Hepatocyte (in vitro differentiated cells): ENCODE data around the gene ZNF205. TPM values are rescaled to one million over a fixed set of nuclear protein-coding genes. Genes with fewer than 3 reads are reported as not detected.

ENCODE experiments used
- DNase-seq: peaks from one replicate; pipeline ENCODE4 v3.0.0-alpha.2; 2016; ENCODE audit warnings: low spot score
- H2AFZ ChIP-seq: fragments of 200-600 bp; sonication (generic); 2 replicates; pipeline ENCODE4 v1.6.0; 2016; ENCODE audit warnings: antibody characterized with exemption, mild to moderate bottlenecking
- H3K27ac ChIP-seq: fragments of 200-600 bp; sonication (generic); 2 replicates; pipeline ENCODE4 v1.5.1; 2016; ENCODE audit warnings: mild to moderate bottlenecking
- H3K27me3 ChIP-seq: fragments of 200-600 bp; sonication (generic); 2 replicates; pipeline ENCODE4 v1.6.1; 2016
- H3K36me3 ChIP-seq: fragments of 200-600 bp; sonication (generic); replicated peaks from 2 replicates; pipeline ENCODE4 v1.5.1; 2016; ENCODE audit warnings: low read depth; ENCODE audit not compliant: insufficient read depth
- H3K4me1 ChIP-seq: fragments of 200-600 bp; sonication (generic); 2 replicates; pipeline ENCODE4 v1.5.1; 2016; ENCODE audit warnings: mild to moderate bottlenecking, moderate library complexity; ENCODE audit not compliant: insufficient read depth
- H3K4me2 ChIP-seq: fragments of 200-600 bp; sonication (generic); 2 replicates; pipeline ENCODE4 v1.6.0; 2016
- H3K4me3 ChIP-seq: fragments of 200-600 bp; sonication (generic); 2 replicates; pipeline ENCODE4 v1.5.1; 2016; ENCODE audit warnings: mild to moderate bottlenecking
- H3K79me2 ChIP-seq: fragments of 200-600 bp; sonication (generic); 2 replicates; pipeline ENCODE4 v1.6.0; 2017; ENCODE audit warnings: mild to moderate bottlenecking
- H3K9me2 ChIP-seq: fragments of 200-600 bp; sonication (generic); replicated peaks from 2 replicates; pipeline ENCODE4 v1.6.0; 2017; ENCODE audit warnings: mild to moderate bottlenecking; ENCODE audit not compliant: insufficient read depth
- H3K9me3 ChIP-seq: fragments of 200-600 bp; sonication (generic); 2 replicates; pipeline ENCODE4 v1.5.1; 2016; ENCODE audit warnings: low read depth, mild to moderate bottlenecking
- H4K20me1 ChIP-seq: fragments of 200-600 bp; sonication (generic); 2 replicates; pipeline ENCODE4 v1.6.0; 2016; ENCODE audit warnings: mild to moderate bottlenecking; ENCODE audit not compliant: insufficient read depth, poor library complexity, severe bottlenecking
- EZH2 ChIP-seq: fragments of 200-600 bp; sonication (generic); IDR thresholded peaks from 2 replicates; pipeline ENCODE4 v1.6.1; 2016; ENCODE audit warnings: antibody characterized with exemption, mild to moderate bottlenecking, borderline replicate concordance
- EZH2phosphoT487 ChIP-seq: fragments of 200-600 bp; sonication (generic); IDR thresholded peaks from one replicate; pipeline ENCODE4 v1.6.1; 2018; ENCODE audit warnings: antibody characterized with exemption, mild to moderate bottlenecking, low read depth, moderate library complexity; ENCODE audit not compliant: unreplicated experiment, severe bottlenecking
- WGBS: methylation state at CpG from one replicate; pipeline ENCODE4 v1.1.6; 2016; ENCODE audit warnings: low lambda C conversion rate; ENCODE audit errors: missing lambda C conversion rate; 5-methylcytosine and 5-hydroxymethylcytosine counted together
- polyA plus RNA-seq: library from polyadenylated mRNA; unstranded; fragments of >200 nt; fragmentation: Nextera tagmentation; extraction: Ambion mirVana; gene quantifications from 2 replicates; pipeline ENCODE4 v1.2.1, GENCODE V29; 2016
- total RNA-seq: library from RNA; depleted of rRNA; stranded (reverse); fragments of >200 nt; gene quantifications from 2 replicates; pipeline ENCODE4 v1.2.3, GENCODE V29; 2014
- TF ChIP-seq, protein P1 (sequence below): fragments of 200-600 bp; sonication (generic); IDR thresholded peaks from 2 replicates; pipeline ENCODE4 v1.5.1; 2016; ENCODE audit warnings: antibody characterized with exemption, mild to moderate bottlenecking; ENCODE audit not compliant: poor library complexity

The ZNF205 gene
- total and polyA plus RNA-seq, 2 experiments from 2014 or later = 12.3 to 12.6 TPM

DNA sequence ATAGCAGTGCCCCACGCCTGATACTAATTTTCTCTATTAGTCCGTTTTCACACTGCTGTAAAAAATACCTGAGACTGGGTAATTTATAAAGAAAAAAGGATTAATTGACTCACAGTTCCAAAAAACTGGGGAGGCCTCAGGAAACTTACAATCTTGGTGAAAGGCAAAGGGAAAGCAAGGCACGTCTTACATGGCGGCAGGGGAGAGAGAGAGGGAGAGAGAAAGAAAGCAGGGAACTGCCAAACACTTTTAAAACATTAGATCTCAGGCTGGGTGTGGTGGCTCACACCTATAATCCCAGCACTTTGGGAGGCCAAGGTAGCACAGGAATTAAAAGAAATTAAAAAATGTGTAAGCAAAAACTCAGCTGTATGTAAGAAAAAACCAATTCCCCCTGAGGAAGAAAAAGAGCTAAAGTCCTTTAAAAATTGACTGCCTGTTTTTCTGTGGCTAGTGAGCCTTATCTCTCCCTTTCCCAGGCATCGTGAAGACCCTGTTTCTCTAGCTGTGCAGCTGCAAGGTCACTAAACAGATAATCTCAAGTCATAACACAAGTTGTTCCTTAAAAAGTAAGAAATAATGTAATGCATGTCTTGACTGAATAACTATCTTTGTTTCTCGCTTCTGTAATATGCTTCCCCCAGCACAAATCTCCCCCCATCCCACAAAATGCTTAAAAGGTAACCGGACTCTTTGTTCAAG lies 27.3 kb upstream of the ZNF205 start:
- TF ChIP-seq, protein P1, sequence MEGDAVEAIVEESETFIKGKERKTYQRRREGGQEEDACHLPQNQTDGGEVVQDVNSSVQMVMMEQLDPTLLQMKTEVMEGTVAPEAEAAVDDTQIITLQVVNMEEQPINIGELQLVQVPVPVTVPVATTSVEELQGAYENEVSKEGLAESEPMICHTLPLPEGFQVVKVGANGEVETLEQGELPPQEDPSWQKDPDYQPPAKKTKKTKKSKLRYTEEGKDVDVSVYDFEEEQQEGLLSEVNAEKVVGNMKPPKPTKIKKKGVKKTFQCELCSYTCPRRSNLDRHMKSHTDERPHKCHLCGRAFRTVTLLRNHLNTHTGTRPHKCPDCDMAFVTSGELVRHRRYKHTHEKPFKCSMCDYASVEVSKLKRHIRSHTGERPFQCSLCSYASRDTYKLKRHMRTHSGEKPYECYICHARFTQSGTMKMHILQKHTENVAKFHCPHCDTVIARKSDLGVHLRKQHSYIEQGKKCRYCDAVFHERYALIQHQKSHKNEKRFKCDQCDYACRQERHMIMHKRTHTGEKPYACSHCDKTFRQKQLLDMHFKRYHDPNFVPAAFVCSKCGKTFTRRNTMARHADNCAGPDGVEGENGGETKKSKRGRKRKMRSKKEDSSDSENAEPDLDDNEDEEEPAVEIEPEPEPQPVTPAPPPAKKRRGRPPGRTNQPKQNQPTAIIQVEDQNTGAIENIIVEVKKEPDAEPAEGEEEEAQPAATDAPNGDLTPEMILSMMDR = no peak
- no peak for TF ChIP-seq EZH2
- TF ChIP-seq EZH2phosphoT487 = no peak

DNA sequence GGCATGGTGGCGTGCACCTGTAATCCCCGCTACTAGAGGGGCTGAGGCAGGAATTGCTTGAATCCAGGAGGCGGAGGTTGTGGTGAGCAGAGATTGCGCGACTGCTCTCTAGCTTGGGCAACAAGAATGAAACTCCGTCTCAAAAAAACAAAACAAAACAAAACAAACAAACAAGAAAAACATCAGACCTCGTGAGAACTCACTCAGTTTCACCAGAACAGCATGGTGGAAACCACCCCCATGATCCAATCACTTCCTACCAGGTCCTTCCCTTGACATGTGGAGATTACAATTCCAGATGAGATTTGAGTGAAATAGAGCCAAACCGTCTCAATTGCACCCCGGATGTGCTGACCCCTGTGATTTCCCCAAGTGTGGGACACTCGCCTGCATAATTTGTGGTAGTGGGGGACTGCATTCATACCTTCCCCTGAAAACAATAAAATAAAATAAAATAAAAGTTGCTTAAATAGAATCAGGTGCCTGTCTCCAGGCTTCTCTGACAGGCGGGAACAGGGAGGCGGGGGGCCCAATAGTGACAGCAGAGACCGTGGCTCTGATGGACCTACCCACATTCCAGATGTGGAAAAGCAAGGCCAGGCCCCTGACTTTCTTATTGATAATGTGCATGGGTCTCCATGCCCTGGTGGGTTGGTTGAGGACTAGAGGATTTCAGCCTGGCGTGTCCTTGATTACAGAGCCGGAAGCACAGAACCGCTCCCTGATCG lies 26.4 kb upstream of the ZNF205 start:
- Histone ChIP-seq H3K79me2 (no peaks in the 10 kb centered on the region), H4K20me1 (no peaks in the 10 kb centered on the region), H3K4me1 (peaks cover 7% of the 10 kb centered on the region), H3K27ac (no peak overlapping the region), H3K36me3 (no peaks in the 10 kb centered on the region), H2AFZ (no peak overlapping the region), H3K27me3 (no peaks in the 10 kb centered on the region), H3K9me3 (no peaks in the 10 kb centered on the region), H3K4me3 (no peak overlapping the region), H3K4me2 (peak overlapping the region; percentile 51), H3K9me2 (no peaks in the 10 kb centered on the region)
- TF ChIP-seq EZH2phosphoT487 (no peak), EZH2 (no peak)
- TF ChIP-seq, protein P1 = no peak
- no peak for DNase-seq
- 93% methylated on average over 17 of the region's 17 CpGs for WGBS

More for the DNA sequence above, 27.3 kb upstream of the ZNF205 start:
- H2AFZ ChIP-seq = no peak overlapping the region
- H3K79me2 ChIP-seq = no peaks in the 10 kb centered on the region
- H3K4me2 ChIP-seq = no peak overlapping the region
- H3K36me3 ChIP-seq = no peaks in the 10 kb centered on the region
- no peak overlapping the region for H3K27ac ChIP-seq
- H3K27me3 ChIP-seq = no peaks in the 10 kb centered on the region
- H4K20me1 ChIP-seq = no peaks in the 10 kb centered on the region
- DNase-seq = no peak
- H3K9me2 ChIP-seq = no peaks in the 10 kb centered on the region
- 78% methylated on average over 7 of the region's 7 CpGs for WGBS
- no peak overlapping the region for H3K4me3 ChIP-seq
- H3K4me1 ChIP-seq = peaks cover 7% of the 10 kb centered on the region
- H3K9me3 ChIP-seq = no peaks in the 10 kb centered on the region

DNA sequence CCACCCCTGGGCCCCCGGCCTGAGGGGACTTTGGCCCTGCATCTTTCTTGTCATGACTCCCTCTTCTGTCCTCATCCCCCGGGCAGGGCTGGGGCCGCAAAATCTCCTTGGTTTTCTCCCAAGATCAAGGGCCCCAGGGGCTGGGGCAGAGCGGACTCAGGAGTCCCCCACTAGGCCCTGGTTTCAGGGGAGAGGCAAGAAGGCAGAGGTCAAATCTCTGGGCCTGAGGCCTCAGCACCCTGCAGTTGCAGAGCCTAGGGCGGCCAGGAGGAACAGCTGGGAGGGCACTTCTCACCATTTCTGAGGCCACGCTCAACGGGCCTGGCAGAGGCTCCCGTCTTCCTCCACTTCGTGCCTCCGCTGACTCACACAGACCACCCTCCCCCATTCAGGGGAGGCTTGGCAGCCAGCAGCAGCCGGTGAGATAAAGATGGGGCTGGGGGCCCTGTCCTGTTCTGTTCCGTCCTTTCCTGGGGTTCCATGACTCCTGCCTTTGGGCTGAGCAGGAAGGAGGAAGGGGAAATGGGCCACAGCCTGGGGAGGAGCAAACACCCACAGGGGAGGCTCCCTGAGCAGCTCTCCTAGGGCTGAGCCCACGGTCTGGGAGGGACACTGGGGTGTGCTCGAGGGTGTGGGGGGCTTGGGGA lies 25.7 kb upstream of the ZNF205 start:
- WGBS = 75% methylated on average over 12 of the region's 14 CpGs
- Histone ChIP-seq H3K9me3 (no peaks in the 10 kb centered on the region), H3K4me3 (no peak overlapping the region), H4K20me1 (no peaks in the 10 kb centered on the region), H3K79me2 (no peaks in the 10 kb centered on the region), H3K4me2 (peak overlapping the region; percentile 51), H3K9me2 (no peaks in the 10 kb centered on the region), H3K27ac (peak overlapping the region; percentile 65), H3K36me3 (no peaks in the 10 kb centered on the region), H3K4me1 (peaks cover 7% of the 10 kb centered on the region), H2AFZ (no peak overlapping the region), H3K27me3 (no peaks in the 10 kb centered on the region)
- TF ChIP-seq, protein P1 = no peak
- TF ChIP-seq EZH2 (no peak), EZH2phosphoT487 (no peak)
- DNase-seq = no peak
